Measurements from ENCODE around the gene OLIG2. TPM values are rescaled to one million over a fixed set of nuclear protein-coding genes. Genes with fewer than 3 reads are reported as not detected.

OLIG2 gene
- total and polyA plus RNA-seq, 2 of the 4 experiments (the other 2 are of a cell fraction) = not detected

DNA sequence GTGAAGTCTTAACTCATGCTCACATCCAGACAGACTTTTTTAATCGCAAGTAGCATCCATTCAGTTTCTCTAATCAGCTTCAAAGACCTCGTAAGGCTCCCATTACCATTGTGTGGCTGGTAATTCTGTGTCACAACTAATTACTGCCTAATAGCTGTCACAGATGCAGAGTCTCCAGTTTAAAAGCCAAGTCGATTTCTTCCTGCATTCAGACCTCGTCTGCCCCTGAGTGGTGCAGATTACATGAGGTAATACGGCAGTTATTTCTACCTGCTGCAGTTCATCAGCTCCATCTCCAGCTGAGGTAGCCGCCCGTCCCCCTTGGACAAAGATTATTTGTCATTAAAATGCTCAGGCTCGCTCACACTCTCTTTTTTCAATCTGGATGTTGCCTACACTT lies 34.4 kb upstream of the OLIG2 start:
- TF ChIP-seq MXI1 (IDR thresholded peaks at IDR 0.05; ENCODE audit: borderline replicate concordance, low read depth, low read length) (no peak), POLR2A (IDR thresholded peaks at IDR 0.05; ENCODE audit: low read depth, low read length) (no peak), RFX5 (IDR thresholded peaks at IDR 0.05; ENCODE audit: low read depth, low read length) (no peak), SMC3 (IDR thresholded peaks at IDR 0.05; ENCODE audit: low read depth, low read length) (no peak), CHD1 (IDR thresholded peaks at IDR 0.05; ENCODE audit: low read depth, low read length) (no peak), RAD21 (IDR thresholded peaks at IDR 0.05; ENCODE audit: low read length) (no peak), FOS (IDR thresholded peaks at IDR 0.05; ENCODE audit: low read depth, low read length) (no peak), RCOR1 (IDR thresholded peaks at IDR 0.05; ENCODE audit: insufficient replicate concordance, low read length) (no peak), MAZ (IDR thresholded peaks at IDR 0.05; ENCODE audit: borderline replicate concordance, low read depth, low read length) (no peak), MAFK (IDR thresholded peaks at IDR 0.05; ENCODE audit: low read depth, low read length) (no peak), NFE2L2 (IDR thresholded peaks at IDR 0.05; ENCODE audit: low read depth, low read length) (no peak), CEBPB (IDR thresholded peaks at IDR 0.05; ENCODE audit: low read depth, low read length) (no peak), BHLHE40 (IDR thresholded peaks at IDR 0.05; ENCODE audit: low read depth, low read length) (no peak)
- TF ChIP-seq, protein P1, sequence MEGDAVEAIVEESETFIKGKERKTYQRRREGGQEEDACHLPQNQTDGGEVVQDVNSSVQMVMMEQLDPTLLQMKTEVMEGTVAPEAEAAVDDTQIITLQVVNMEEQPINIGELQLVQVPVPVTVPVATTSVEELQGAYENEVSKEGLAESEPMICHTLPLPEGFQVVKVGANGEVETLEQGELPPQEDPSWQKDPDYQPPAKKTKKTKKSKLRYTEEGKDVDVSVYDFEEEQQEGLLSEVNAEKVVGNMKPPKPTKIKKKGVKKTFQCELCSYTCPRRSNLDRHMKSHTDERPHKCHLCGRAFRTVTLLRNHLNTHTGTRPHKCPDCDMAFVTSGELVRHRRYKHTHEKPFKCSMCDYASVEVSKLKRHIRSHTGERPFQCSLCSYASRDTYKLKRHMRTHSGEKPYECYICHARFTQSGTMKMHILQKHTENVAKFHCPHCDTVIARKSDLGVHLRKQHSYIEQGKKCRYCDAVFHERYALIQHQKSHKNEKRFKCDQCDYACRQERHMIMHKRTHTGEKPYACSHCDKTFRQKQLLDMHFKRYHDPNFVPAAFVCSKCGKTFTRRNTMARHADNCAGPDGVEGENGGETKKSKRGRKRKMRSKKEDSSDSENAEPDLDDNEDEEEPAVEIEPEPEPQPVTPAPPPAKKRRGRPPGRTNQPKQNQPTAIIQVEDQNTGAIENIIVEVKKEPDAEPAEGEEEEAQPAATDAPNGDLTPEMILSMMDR (conservative IDR thresholded peaks at IDR 0.05; ENCODE audit: low read depth, low read length) = no peak
- TF ChIP-seq, protein P2, sequence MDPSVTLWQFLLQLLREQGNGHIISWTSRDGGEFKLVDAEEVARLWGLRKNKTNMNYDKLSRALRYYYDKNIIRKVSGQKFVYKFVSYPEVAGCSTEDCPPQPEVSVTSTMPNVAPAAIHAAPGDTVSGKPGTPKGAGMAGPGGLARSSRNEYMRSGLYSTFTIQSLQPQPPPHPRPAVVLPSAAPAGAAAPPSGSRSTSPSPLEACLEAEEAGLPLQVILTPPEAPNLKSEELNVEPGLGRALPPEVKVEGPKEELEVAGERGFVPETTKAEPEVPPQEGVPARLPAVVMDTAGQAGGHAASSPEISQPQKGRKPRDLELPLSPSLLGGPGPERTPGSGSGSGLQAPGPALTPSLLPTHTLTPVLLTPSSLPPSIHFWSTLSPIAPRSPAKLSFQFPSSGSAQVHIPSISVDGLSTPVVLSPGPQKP (IDR thresholded peaks at IDR 0.05; ENCODE audit: borderline replicate concordance, low read depth, low read length) = no peak
- TF ChIP-seq, protein P3, sequence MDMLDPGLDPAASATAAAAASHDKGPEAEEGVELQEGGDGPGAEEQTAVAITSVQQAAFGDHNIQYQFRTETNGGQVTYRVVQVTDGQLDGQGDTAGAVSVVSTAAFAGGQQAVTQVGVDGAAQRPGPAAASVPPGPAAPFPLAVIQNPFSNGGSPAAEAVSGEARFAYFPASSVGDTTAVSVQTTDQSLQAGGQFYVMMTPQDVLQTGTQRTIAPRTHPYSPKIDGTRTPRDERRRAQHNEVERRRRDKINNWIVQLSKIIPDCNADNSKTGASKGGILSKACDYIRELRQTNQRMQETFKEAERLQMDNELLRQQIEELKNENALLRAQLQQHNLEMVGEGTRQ (IDR thresholded peaks at IDR 0.05; ENCODE audit: low read depth, low read length) = no peak
- WGBS, 2 experiments (ENCODE audit: extremely low coverage in 2 of 2, insufficient read length in 1 of 2) = 0% methylated on average over 1 of the region's 8 CpGs; no CpG with 5 or more reads in 1 of the 2 experiments
- no peak overlapping the region for H3K56ac ChIP-seq (ENCODE audit: extremely low read depth, insufficient read depth, low read length)
- CTCF ChIA-PET = no interaction called here
- no peaks in the 10 kb centered on the region for H3K9me3 ChIP-seq (ENCODE audit: control insufficient read depth, insufficient read depth, low read length)
- no peak overlapping the region for H2AK9ac ChIP-seq (replicated peaks; ENCODE audit: low read depth, low read length, poor library complexity)
- H4K20me1 ChIP-seq (ENCODE audit: insufficient read depth, low read length) = no peaks in the 10 kb centered on the region
- no peak overlapping the region for H4K5ac ChIP-seq (ENCODE audit: low read depth, low read length)
- ATAC-seq (ENCODE audit: low read depth) (no peak), DNase-seq (no peak)
- peaks cover 29% of the 10 kb centered on the region for H3K27me3 ChIP-seq (ENCODE audit: control insufficient read depth, insufficient read depth, low read length)
- H2AK5ac ChIP-seq (ENCODE audit: low read depth, low read length) = no peak overlapping the region
- H4K8ac ChIP-seq (ENCODE audit: low read depth in 2 of 2, low read length in 2 of 2) = no peak overlapping the region
- H2BK120ac ChIP-seq (ENCODE audit: low read depth, low read length) = no peak overlapping the region
- POLR2A ChIA-PET (ENCODE audit: unreplicated experiment) = no interaction called here
- no peak overlapping the region for H3K4ac ChIP-seq (ENCODE audit: low read depth, low read length)
- BruUV-seq (replicated peaks) = no TSS peak
- no peak overlapping the region for H3K23ac ChIP-seq (ENCODE audit: low read depth, low read length)
- H2BK15ac ChIP-seq (ENCODE audit: low read depth, low read length) = no peak overlapping the region
- H4K91ac ChIP-seq (ENCODE audit: insufficient read depth, low read depth, low read length) = no peak overlapping the region
- no peak overlapping the region for H3K18ac ChIP-seq (ENCODE audit: low read depth, low read length)
- H3K9me1 ChIP-seq (ENCODE audit: insufficient read depth, low read length) = no peaks in the 10 kb centered on the region
- no peak overlapping the region for H3K27ac ChIP-seq (ENCODE audit: insufficient read depth, low read length)
- no peak overlapping the region for H3K4me2 ChIP-seq (ENCODE audit: low read depth, low read length)
- H3K9ac ChIP-seq (ENCODE audit: low read depth, low read length) = no peak overlapping the region
- H2BK20ac ChIP-seq (ENCODE audit: low read depth, low read length) = no peak overlapping the region
- no peak overlapping the region for H3K4me3 ChIP-seq (ENCODE audit: insufficient read depth, low read depth, low read length)
- H3K79me1 ChIP-seq (ENCODE audit: low read depth in 1 of 2, low read length in 2 of 2) = no peaks in the 10 kb centered on the region
- in situ Hi-C loops (cut with MboI; ENCODE audit: low sequenced_read_pairs) = loop anchor here (25.0 kb wide), 1 partner anchor 471 kb away; no protein-coding TSS in a partner anchor
- dilution Hi-C loops (cut with HindIII; ENCODE audit: low sequenced_read_pairs, unreplicated experiment) = no loop called here
- H3K4me1 ChIP-seq (ENCODE audit: control insufficient read depth, insufficient read depth, low read length) = no peaks in the 10 kb centered on the region
- no peak overlapping the region for H3K14ac ChIP-seq (replicated peaks; ENCODE audit: low read depth, low read length)
- H3K36me3 ChIP-seq (ENCODE audit: control insufficient read depth, insufficient read depth, low read length) = no peaks in the 10 kb centered on the region
- no peak overlapping the region for H2BK5ac ChIP-seq (ENCODE audit: low read depth, low read length, poor library complexity, severe bottlenecking)
- intact Hi-C loops (cut with micrococcal nuclease) = no loop called here
- H2AFZ ChIP-seq (replicated peaks; ENCODE audit: low read length, poor library complexity) = no peak overlapping the region
